Activated T-cell treated with anti-CD3 and anti-CD28 coated beads, Interleukin-2, amount 50 U/mL, for 4 hours (primary cell): Measurements from ENCODE around the gene RUBCN. TPM values are rescaled to one million over a fixed set of nuclear protein-coding genes. Genes with fewer than 3 reads are reported as not detected.

ENCODE experiments used
- total RNA-seq, 3 donors: library from RNA; stranded (reverse); gene quantifications; one replicate each; pipeline ENCODE4 v1.2.1, GENCODE V29; 2021

RUBCN gene
- total RNA-seq, 3 donors from 2014 or later = 36.9 to 47.0 (median 39.5) TPM

Other genes starting within 250 kb of the RUBCN start
- gene BDH1, start 180.9 kb downstream of the RUBCN start, total RNA-seq = 10 to 100 TPM; 70.7 to 83.8 (median 79.9) TPM
- 10 to 100 TPM; 40.8 to 46.5 (median 43.3) TPM for gene FYTTD1, start 13.0 kb upstream of the RUBCN start, total RNA-seq
- gene LRCH3, start 54.4 kb upstream of the RUBCN start, total RNA-seq = 10 to 100 TPM; 33.7 to 43.9 (median 38.5) TPM
- gene RPL35A, start 213.3 kb upstream of the RUBCN start, total RNA-seq = 1,000 to 10,000 TPM; 1,441 to 1,606 (median 1,571) TPM
- 1 to 10 TPM; 3.8 to 5.4 (median 4.1) TPM for gene LMLN, start 223.3 kb upstream of the RUBCN start, total RNA-seq